Kidney tubule cell (primary cell): ENCODE data around the gene ALG11.
"Not testable (repeated sequence)": the region's sequence is repeated elsewhere in the genome, so short reads cannot be mapped to it uniquely, and the experiment has no call there.

Experiments used
- DNase-seq: peaks from one replicate; pipeline ENCODE4 v3.0.0-alpha.2; 2018; ENCODE audit warnings: low spot score

The ALG11 gene, protein sequence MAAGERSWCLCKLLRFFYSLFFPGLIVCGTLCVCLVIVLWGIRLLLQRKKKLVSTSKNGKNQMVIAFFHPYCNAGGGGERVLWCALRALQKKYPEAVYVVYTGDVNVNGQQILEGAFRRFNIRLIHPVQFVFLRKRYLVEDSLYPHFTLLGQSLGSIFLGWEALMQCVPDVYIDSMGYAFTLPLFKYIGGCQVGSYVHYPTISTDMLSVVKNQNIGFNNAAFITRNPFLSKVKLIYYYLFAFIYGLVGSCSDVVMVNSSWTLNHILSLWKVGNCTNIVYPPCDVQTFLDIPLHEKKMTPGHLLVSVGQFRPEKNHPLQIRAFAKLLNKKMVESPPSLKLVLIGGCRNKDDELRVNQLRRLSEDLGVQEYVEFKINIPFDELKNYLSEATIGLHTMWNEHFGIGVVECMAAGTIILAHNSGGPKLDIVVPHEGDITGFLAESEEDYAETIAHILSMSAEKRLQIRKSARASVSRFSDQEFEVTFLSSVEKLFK

GRCh38 chr13:52011632-52012511 is at the start of gene ALG11:
ALG11 (plus strand) TSS chr13:52012398; CDS start chr13:52012419, 21 bp downstream.
- peak; percentile 99 for DNase-seq

- no peak for DNase-seq
These were observed 46.0 kb upstream of the ALG11 start for GRCh38 chr13:51966186-51966585.

- DNase-seq, result no peak
These were observed 44.4 kb upstream of the ALG11 start for GRCh38 chr13:51967482-51968446.

DNA sequence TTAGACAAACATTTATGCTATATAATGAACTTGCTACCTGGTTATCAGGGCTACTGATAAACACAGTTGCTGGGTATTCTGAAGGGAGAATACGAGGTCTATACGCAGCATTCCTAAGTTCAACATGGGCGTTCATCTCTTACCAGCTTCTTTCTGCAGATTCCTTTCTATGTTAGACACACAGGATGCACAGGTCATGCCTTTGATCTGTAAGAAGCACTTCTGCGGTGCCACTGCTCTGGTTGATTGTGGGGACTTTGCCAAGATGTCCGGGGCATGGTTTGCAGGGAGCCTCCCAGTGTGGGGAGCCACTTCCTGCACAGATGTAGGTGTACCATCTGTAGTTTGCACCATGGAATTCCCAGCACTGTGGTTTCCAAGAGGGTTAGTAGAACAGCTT is 41.8 kb upstream of the ALG11 start:
- DNase-seq, result no peak

DNA sequence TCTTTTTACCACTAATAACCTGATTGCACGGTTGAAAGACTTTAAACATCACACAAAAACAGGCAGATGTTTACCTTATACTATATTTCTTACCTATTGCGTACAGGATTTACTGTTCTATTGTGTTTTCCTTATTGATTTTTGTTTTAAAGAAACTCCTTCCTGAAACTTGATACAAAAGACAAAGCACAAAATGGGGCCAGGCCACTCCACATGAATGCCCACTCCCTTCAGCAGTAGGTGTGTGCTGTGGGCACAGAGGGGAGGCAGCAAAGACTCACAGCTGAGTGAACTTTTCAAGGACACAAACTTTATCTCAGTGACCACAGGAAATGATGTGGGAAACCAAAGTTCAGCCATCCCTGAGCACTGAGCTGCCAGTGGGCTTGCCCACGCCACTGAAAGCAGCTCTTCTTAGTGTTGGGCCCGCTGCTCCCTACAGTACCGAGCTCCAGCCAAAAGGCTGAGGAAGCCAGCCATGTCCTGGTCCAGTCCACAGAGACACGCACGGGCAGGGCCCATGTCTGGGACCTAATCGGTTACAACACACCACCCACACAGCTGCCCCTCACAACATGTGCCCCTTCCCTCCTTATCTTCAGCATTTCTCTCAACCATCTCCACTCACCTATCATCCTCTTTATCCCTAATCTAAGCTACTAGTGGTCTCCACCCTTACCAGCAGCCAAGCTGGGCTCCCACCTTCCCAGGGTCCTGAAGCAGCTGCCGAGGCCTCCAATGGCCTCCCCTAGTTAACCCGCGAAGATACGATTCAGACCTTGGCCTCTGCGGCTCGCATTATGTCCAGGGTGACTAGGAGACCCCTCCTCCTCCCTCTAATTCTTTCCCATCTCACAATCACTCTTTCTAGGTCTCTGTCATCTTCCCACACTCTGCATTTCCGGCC is 40.4 kb upstream of the ALG11 start:
- no peak for DNase-seq

GRCh38 chr13:51974482-51974881 is 37.7 kb upstream of the ALG11 start:
- no peak for DNase-seq

GRCh38 chr13:51976423-51976822 is 35.8 kb upstream of the ALG11 start:
- DNase-seq, result peak; percentile 40

DNA sequence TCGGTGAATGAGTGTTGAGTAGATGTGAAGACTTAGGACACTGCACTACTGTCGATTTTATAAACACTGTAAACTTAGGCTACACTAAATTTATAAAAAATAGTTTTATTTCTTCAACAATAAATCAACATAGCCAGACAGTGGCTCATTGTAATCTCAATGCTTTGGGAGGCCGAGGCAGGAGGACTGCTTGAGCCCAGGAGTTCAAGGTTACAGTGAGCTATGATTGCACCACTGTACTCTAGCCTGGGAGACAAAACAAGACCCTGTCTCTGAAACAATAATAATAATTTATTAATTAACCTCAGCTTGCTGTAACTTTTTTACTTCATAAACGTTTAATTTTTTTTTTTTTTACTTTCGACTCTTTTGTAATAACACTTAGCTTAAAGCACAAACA is 35.3 kb upstream of the ALG11 start:
- DNase-seq, result no peak

DNA sequence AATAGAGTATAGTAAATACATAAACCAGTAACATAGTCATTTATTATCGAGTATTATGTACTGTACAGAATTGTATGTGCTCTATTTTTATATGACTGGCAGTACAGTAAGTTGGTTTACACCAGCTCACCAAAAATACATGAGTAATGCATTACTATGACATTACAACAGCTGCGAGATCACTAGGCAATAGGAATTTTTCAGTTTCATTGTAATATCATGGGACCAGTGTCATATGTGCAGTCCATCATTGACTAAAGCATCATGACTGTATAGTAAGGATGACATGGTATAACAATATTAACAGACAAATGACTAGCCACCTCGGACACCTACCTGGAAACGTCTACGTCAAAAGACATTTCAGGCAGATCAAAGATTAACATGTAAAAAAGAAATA is 34.6 kb upstream of the ALG11 start:
- DNase-seq, result peak; percentile 25

DNA sequence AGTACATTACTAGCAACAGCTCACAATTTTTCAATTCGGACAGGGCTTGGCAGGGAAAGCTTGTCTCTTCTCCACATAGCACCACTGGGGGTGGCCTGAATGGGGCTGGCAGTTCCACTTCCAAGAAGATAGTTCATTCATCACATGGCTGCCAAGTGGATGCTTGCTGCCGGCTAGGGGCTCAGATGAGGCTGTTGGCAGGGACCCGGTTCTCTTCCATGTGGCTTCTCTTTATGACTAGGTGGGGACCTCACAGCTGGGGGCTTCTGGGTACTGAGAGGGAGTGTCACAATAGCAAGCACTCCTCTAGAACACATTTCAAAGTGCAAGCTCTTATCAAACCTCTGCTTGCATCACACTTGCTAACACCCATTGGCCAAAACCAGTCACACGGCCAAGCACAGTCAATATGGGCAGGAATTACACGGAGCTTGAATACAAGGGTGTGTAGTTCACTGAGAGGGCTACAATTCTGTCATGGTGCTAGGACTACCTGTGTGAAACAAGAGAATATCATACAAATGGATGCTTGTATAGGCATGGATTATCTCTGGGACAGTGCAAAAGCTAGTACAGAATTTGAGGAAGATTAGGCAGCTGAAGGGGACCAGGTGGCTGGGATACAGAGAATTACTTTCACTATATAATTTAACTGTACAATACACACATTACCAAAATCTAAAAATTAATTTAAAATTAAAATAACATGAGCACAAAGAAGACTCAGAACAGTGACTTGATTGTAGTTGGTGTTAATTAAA is 33.2 kb upstream of the ALG11 start:
- no peak for DNase-seq

- no peak for DNase-seq
These were observed 31.3 kb upstream of the ALG11 start for GRCh38 chr13:51980908-51981307.

DNA sequence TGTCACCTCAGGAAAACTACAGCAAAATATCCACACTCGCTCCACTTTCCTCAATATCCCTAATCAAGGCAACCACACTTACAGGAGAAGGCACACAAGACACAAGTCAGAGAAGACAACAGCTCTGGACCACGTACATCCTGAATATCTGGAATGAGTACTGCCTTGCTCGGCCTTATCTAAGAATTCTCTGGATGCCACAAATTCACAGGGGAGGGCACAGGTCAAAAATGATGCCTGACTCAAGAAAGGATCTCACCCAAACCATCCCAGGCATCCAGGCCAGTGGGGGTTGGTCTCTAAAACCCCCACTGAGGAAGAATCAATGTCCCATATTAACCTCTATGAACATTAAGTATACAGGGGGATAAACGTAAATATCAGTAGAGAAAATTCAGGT is 30.8 kb upstream of the ALG11 start:
- DNase-seq, result no peak

- DNase-seq, result not testable (repeated sequence)
These were observed 28.9 kb upstream of the ALG11 start for GRCh38 chr13:51983292-51983691.

- DNase-seq, result not testable (repeated sequence)
These were observed 27.3 kb upstream of the ALG11 start for GRCh38 chr13:51984904-51985303.

DNA sequence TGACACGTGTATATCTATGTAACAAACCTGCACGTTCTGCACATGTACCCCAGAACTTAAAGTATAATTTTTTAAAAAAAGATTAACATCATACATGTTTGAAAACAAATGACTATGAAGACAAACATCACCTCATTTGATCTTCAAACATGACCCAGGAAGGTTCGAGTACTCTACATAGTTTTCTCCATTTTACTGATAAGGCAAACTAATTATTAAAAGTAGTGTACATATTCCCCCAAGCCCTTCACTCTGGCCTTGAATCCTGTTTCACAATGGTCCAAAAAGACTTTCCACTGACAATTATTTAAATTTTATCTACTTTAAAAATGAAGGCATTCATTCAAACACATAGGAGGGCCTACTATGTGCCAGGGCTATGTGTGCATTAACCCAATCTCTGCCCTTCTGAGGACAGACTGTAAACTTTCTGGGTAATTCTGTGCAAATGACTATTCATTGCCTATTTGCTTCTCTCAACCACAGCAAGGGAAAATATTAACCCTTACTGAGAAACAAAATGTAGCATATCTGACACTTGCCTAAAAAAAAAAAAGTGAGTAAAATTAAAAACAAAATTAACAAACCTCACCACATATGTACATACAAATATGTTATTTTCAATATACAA is 23.1 kb upstream of the ALG11 start:
- no peak for DNase-seq

DNA sequence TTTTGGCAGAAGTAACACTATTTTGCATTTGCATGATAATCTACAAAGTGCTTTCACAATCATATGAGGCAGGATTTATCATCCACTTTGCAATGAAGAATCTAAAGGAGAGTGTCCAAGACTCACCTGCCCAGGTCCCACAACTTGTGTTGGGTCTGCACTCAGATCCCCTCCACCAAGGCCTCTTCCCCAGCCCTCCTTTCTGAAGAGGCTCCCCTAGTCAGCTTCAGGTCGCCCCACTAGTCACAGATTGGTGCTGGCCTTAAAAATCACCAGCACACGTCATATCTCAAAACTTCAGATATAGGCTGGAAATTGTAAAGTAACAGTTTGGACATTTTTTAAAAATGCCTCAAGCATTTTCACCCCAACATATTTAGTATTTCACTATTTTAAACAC is 18.5 kb upstream of the ALG11 start:
- DNase-seq, result no peak

DNA sequence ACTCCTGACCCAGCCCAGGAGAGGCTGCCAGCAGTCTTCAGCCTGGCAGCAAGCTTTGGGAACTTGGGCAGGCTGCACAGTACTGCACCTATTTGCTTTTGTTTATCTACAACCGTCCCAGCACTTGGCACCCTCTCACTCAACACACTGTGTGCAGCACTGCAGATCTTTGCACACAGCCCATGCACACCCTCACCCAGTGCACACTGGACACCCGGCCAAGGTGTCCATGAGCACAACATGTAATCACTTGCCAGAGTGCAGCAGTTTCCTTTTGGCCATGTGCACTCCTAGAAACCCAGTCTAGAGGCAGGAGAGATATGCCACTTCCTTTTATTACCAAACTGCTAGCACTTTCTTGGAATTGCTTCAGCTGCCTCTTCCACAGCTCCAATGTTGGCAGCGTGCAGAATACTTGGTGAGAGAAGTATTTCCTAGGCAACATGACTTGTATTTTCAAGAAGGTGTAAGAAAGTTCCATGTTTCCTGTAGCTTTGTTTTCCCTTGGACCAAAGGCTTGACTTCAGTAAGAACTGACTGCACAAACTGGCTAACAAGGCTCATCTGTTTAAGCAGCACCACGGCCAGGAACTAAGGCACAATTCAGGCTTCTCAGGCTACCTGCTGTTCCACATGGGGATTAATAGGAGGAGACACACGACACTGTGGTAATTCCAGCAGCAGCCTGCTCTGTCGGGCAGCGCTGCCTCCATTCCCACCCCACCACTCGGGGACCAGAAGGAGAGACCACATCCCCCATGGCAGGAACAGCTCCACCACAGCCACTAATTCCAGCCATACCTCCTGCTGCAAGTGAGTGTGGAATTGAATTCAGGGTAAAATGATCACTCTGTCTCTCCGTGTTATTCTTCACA is 16.3 kb upstream of the ALG11 start:
- peak; percentile 10 for DNase-seq

DNA sequence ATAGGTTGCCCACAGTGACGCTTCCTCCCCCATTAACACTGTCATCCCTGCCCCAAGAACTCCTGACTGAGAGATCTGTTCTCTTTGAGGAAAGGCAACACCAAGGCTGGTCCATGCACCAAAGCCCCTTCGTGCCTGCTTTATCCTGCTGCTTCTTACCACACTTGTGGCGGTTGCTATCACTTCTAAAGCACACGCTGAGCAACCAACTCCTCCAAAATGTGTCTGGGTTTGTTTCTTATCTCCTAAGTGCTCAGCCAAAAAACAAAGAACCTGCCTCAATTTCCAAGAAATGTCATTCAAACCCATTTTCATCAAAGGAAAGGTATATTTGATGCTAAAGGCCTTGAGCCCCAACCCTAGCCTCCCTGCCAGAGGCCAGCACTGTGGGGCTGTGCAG is 15.6 kb upstream of the ALG11 start:
- no peak for DNase-seq
